GM19328 (cell line): Measurements from ENCODE around the gene FABP7.
"Not testable (repeated sequence)": the region's sequence is repeated elsewhere in the genome, so short reads cannot be mapped to it uniquely, and the experiment has no call there.

ENCODE experiments used
- ATAC-seq: cut with Tn5 transposase; IDR thresholded peaks from one replicate; pipeline ENCODE4 v1.9.1; 2021; ENCODE audit warnings: mild to moderate bottlenecking, moderate library complexity; ENCODE audit not compliant: unreplicated experiment

FABP7 gene

DNA sequence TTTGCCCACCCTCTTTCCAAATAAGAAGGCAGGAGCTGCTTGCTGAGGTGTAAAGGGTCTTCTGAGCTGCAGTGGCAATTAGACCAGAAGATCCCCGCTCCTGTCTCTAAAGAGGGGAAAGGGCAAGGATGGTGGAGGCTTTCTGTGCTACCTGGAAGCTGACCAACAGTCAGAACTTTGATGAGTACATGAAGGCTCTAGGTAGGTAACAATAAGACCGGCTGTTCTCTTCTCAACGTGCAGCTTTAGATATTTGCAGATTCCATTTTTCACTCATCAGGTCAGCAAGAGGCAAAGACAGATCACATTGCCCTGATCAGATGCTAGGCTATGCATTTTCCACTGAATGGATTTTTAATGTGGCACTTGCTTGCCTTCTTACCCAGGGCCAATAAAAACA is at the start of gene FABP7:
FABP7 (plus strand) TSS at position 50 of the 400 bp plus-strand sequence; CDS start at position 129, 79 bp downstream.
- no peak for ATAC-seq

DNA sequence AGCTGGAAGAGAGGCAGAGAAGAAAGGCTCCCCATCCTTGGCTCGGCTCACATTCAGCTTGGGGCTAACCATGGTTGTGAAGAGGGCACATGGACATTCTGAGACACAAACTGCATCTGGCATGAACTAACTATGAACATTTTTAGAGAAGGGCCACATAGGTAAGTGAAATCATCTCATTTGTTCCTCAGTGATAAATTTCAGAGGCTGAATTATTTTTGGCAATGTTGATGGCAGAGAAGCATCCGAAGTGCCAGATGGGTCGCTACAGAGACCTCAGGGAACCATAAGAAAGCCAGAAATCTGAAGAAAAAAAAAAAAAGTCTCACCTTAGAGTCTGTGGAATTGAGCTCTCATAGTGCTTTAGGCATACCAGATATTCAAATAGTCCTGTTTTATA is 49.2 kb upstream of the FABP7 start:
- no peak for ATAC-seq

DNA sequence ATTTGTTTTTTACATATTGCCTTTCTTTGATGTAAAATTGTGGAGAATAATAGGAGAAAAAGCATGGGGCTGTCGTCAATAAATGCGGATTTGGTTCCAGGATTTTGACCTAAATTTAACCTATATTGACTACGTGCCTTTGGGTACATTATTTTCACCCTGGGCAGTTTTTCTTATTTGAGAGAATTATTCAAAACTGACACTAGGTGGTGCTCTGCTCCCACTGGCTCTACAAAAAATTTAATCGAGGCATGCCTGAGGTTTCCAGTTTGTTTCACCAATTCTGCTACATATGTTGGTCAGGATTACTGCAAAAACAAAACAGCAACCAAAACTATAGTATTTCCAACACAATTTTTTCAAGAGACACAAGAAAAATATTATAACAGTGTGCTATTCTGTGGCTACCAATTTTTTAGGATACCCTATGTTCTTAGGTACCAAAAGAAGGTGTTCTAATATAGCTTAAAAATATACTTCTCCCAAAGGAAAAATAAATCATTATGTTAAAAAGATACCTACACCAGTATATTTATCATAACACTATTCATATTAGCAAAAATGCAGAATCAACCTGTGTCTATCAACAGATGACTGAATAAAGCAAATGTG is 48.6 kb upstream of the FABP7 start:
- peak; percentile 58 for ATAC-seq

DNA sequence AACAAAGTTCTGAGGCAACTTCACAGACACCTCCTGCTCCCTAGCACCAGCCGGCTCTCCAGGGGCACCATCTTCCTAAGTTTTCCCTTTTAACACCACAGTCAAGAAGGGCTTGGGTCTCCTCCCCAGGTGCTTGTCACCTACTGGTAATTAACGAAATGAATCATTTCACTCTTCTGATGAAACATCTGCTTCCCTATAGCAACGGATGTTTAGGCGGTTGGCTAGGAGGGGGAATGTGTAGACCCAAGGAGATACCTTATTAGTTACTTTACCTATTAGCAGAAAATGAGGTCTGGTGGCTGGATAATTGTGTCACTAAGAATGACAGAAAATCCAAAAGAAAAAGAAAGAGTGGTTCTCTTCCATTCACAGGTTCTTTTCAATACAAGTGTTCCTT is 46.3 kb upstream of the FABP7 start:
- ATAC-seq: no peak

DNA sequence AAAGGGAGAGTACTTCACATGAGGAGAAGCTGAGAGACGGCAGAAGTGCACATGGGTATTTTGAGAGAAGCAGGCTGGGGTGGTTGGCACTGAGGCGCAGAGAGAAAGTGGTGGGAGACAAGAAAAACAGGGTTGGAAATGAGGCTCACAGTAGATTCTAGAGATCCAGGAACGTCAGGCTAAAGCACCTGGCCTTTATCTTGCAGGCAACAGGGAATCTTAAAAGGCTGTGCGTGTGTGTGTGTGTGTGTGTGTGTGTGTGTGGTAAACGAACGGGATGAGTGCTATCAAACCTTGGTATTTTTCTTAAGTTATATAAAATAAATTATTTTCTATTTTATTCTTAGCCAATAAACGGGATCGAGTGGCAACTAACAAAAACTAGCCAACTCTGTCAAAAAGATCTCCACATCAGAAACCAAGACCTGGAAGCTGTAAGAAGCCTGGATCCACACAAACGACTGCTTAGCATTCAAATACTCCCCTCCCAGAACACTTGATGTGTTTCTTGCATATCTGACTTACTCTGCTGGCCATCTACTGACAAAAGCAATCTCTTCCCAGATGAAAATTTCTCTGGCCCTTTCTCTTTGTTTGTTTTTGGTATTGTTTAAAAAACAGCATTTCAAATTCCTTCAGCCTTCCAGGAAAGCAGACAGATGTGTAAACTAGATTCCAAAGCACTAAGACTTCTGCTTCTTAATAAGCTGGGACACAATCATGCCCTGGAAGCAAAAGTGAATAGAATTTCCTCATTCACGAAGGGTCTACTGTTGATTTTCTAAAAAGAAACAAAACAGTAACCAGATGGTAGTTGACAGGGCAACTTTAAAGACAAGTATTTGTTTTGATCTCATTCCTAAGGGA is 44.8 kb upstream of the FABP7 start:
- ATAC-seq: no peak

DNA sequence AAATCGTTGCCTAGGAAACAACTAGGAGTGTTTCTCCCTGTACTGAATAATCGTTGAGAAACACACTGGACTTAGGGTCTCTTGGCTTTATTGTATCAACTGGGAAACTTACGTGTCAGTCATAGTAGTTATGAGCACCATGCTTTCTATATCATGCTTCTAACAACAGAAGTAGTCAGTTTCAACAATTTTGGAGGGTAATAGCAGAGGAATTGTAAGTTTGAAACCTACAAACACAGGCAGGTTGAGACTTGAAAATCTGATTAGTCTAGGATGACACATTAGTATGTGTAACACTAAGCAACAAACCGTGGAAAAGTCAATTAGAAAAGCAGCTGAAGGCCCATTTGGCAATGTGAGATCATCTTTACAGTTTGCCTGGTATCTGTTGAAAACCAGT is 43.9 kb upstream of the FABP7 start:
- no peak for ATAC-seq

DNA sequence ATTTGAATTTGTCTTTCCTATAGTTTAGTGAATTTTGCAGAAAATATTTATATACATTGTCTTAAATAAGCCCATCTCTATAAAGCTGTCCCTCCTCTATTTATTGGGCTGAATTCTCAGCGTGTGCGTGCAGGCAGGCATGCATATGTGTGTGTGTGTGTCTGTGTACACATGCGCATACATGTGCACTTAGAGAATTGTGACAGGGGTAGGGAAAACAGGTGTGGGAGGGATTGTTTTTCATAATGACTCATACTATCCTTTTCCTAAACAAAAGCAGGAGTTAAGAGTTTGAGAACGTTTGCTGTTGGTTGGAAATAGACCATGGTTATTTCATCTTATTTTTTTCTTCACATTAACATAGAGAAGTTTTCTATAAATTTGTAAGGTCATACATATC is 43.4 kb upstream of the FABP7 start:
- ATAC-seq: no peak

DNA sequence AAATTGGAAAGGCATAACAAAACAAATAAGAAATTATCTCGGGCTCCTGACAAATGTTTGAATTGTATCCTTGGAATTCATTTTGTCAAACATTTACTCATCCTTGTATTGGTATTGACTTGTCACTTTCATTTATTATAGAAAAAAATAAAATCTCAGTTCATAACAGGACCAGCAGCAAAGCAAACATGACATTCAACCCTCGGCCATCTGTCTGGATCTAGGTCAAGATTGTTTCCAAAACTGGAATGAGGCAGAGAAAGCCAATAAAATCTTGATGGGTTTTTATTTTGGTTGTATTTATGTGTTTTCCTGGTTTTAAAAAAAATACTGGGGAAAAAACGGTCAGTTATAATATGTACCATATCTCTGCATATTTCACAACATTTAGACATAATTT is 42.9 kb upstream of the FABP7 start:
- ATAC-seq: no peak

DNA sequence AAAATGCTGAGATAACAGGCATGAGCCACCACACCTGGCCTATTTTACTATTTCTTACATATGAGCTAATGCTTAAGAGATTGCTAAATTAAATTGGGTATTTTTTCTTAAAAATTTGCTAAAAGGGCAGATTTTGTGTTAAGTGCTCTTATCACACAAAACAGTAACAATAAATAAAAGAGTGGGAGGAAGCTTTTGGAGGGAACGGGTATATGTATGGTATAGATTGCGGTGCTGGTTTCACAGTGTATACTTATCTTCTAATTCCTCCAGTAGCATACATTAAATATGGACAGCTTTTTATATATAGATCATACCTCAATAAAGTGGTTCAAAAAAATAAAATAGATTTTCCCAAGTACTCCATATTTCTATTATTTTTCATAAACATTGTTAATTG is 39.4 kb upstream of the FABP7 start:
- no peak for ATAC-seq

DNA sequence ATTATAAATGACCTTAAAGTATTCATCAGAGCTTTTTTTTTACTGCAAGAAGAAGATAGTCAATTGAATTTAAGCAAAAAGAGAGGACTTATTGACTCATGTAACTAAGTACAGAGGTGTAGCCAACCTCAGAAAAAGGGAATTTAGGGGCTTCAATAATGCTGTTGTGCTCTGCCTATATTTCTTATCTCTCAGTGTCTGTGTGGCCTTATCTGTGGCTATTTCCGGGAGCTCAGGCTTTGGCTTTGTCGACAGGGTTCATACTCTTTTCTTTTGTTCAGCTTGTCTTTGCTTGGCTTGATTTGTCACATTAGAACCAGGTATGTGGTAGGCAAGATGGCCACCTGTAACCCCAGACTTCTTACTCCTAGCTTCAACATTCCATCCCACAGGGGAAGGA is 38.6 kb upstream of the FABP7 start:
- ATAC-seq: no peak

DNA sequence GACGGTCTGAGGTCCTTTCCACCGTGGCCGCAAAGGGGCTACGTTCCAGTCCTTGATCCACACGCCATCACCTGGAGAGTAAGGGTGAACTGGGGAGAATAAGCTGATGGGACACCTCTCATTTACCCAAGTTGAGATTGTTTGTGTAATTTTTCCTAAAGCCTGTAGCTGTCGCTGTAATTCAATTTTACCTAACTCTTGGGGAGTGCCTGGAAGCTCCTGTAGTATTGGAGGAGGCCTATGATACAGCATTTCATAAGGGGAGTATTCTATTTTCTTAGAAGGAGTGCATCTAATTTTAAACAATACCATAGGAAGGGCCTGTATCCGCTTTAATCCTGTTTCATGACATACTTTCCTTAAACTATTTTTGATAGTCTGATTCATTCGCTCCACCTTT is 35.3 kb upstream of the FABP7 start:
- ATAC-seq: not testable (repeated sequence)

DNA sequence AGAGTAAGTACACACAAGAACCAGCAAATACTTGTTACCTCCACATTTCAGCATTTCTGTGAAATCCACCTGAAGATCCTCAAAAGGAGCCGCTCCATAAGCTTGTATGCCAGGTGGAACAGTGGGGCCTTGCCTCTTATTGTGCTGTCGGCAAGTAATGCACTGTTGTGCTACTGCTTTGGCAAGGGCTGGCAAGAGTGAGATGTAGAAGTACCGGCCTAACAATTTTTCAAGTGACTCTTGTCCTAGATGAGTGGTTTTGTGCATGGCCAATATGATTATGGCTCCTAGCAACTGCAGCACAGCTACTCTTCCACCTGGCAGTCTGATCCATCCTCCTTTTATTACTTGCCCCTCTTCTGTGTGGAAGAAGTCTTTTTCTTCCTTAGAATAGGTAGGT is 34.7 kb upstream of the FABP7 start:
- ATAC-seq: not testable (repeated sequence)

DNA sequence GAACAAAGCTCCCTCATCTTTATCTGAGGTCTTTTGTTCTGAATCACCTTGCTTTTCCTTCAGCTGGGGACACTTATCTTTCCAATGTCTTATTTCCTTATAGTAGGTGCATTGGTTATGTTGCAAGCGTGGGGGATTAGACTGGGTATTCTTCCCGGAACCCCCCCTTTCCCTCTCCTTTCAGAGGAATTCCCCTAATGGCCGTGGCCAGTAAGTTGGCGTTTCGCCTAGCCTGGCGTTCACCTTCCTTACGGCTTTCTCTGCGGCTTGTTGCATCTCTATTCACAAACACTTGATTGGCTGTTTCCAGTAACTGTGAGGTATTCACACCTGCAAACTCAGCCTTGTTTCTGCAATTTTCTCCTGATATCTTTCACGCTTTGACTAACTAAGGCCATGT is 32.8 kb upstream of the FABP7 start:
- ATAC-seq: no peak

DNA sequence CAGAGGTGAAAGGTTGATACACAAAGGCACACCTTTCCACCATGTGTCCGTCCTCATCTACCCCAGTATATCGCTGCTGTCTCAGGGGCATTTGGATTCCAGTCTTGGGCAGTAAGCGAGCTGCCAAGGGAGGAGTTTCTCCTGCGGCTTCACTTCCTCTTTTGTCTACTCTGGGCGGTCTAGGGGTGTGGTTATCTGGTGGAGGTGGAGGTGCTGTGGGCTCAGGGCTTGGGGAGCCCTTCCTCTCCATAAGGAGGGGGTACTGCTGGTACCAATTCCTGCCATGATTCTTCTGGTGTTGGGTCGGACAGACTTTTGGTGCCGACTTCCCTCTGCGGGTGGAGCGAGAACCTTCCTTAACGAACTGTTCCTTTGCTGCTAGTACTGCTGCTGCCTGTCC is 31.9 kb upstream of the FABP7 start:
- no peak for ATAC-seq

DNA sequence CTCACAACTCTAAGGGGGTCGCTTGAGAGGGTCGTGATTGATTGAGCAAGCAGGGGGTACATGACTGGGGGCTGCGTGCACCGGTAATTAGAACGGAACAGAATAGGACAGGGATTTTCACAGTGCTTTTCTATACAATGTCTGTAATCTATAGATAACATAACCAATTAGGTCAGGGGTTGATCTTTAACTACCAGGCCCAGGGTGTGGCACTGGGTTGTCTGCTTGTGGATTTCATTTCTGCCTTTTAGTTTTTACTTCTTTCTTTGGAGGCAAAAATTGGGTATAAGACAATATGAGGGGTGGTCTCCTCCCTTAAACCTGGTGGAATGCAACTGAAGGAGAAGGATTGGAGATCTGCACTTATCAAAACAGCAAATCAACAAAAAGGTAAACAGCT is 30.6 kb upstream of the FABP7 start:
- ATAC-seq: not testable (repeated sequence)

DNA sequence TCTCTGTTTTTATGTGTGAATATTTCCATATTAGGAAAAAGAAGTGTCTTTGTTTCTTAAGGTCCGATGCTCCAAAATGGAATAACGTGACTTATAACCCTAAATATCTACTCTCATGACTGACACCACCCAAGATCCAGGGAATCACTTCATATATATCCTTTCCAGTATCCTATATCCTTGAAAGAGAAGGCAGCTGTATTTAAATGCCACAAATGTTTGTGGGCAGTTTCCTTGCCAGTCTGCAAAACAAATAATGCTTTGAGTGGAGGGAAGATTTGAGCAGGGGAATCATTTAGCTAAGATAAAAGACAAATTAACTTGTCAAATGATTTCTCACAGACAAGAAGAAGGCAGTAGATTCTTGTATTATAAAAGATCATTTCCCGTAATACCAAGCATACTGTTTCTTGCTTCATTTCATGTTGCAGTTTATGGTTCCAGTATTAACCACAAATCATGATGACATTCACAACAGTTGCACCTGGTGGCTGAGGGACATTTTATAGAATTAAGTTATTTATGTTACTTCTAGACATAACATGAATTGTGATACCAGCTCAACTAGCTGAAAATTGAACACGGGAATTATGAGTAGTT is 30.0 kb upstream of the FABP7 start:
- ATAC-seq: no peak

DNA sequence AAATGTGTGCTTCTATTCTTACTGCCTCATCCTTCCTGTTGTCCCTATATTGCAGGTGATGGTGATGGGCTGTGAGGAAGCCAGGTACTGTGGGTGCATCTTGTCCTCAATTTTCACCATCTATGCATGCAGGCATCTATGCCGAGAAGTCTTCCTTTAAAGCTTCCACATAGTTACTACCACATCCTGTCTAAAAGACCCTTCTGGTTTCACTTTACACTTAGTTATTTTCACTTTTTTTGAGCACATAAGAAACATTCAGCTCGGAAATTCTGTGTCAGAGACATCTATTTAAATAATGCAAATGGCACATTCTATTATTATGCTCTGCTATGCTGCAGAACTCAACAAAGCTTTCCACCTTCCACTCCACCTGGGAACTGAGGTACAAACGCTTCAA is 28.2 kb upstream of the FABP7 start:
- peak; percentile 69 for ATAC-seq

DNA sequence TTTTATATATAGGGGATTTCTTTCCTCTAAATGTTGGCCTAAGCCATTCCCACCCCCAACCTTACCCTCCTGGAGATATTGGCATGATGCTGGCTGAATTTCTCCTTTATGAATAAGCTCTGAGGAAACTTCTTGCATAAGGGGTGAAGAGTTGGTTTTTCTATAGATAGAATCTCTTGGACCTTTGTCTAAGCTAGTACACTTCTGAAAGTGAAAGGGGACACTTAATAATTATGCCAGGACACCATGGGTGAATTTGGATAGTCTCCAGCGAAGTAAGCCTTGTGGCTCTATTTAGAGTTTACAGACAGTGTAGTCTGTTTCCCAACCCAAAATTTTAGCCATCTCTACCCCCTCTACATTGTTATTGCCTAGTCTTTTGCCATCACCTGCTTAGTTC is 27.1 kb upstream of the FABP7 start:
- ATAC-seq: no peak

DNA sequence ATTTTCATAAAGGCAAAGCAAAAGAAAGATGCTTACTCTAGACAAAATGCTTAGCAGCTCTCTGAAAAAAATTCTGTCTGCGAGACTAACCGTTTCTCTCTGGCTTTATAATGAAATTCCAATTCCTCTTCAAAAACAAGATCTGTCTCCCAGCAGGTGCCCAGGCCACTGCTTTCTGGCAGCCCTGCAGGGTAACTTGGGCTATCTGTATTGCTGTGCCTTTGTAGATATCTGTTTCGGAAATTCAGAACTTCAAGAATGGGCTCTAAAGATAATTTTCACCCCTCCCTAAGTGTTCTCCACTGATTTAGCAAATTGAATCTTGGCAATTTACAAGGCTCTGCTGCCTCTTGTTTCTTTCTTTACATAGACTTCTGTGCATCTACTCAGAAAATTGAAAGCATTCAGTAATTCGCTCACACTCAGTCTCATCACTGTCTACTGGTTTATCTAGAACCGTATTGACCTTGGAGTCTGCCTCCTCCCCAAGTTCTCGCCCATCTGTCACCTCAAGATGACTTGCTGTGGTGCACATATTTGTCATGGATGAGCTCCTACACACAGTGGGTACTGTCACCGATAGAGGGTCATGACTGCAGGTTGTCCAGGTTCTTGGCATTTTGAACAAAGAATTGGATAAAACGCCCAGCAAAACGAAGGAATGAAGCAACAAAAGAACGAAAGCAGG is 26.4 kb upstream of the FABP7 start:
- no peak for ATAC-seq

DNA sequence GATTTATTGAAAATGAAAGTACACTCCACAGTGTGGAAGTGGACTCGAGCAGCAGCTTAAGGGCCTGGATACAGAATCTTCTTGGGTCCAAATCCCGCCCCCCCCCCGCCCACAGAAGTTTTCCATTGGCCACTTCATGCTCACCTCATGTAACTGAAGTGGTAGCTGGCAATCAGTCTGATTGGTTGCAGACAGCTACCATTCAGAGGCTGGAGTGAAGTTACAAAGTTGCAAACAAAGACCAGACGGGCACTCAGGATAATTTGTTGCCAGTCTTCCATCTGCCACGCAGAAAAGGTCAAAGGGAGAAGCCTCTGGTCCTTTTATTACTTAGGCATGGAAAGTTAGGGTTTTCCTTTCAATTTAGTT is 25.8 kb upstream of the FABP7 start:
- ATAC-seq: no peak

DNA sequence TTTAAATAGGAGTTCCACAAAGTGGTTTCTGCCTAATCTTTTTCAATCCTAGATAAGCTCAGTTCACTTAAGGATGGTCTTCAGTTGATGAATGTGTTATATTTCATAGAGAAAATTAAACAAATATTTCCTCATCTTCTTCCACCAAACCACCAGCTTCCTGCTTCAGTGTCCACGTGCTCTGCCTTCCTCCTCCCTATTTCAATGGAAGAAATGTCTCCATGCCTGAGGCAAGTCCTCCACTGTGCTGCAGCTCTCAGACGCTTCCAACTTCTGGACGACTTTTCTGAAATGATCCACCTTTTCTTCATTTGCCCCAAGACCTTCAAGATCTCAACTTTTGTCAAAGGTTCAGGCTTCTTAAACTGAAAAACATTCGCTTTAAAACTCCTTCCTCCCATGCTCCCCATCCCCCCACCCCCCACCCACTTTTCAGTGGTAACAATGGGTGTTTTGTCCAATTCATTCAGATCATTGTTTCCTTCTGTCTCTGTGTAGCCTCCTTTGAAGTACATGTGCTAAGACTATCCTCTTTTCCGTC is 25.3 kb upstream of the FABP7 start:
- ATAC-seq: no peak
